HL-60 (cell line): ENCODE data around the gene STON1.

ENCODE experiments used
- DNase-seq, 2 experiments: peaks; one replicate each; pipeline ENCODE4 v3.0.0-alpha.2; 2010 to 2020; ENCODE audit warnings: low read depth in 1 of 2, low spot score in 1 of 2
- H3K27ac ChIP-seq: fragments of 250-450 bp; sonication (Bioruptor Pico); replicated peaks from 2 replicates; pipeline ENCODE4 v1.5.1; 2020; ENCODE audit warnings: mild to moderate bottlenecking, moderate library complexity
- H3K27me3 ChIP-seq: fragments of 250-450 bp; sonication (Bioruptor Pico); 2 replicates; pipeline ENCODE4 v1.5.1; 2021; ENCODE audit warnings: mild to moderate bottlenecking, moderate library complexity; ENCODE audit not compliant: insufficient read depth, poor library complexity, severe bottlenecking
- H3K4me3 ChIP-seq: replicated peaks from 2 replicates; pipeline ENCODE4 v1.5.1; 2011; ENCODE audit warnings: mild to moderate bottlenecking, control low read depth, low read length; ENCODE audit not compliant: insufficient read depth
- GABPA ChIP-seq: IDR thresholded peaks from 2 replicates; pipeline ENCODE4 v1.6.1; 2012; ENCODE audit warnings: low read depth
- POLR2AphosphoS5 ChIP-seq: IDR thresholded peaks from 2 replicates; pipeline ENCODE4 v1.6.1; 2012; ENCODE audit warnings: low read depth
- SPI1 ChIP-seq: IDR thresholded peaks from 2 replicates; pipeline ENCODE4 v1.6.1; 2012; ENCODE audit warnings: low read depth, mild to moderate bottlenecking, borderline replicate concordance
- TF ChIP-seq, protein P1 (sequence below): IDR thresholded peaks from one replicate; pipeline ENCODE4 v1.5.1; 2011; ENCODE audit warnings: low read length, control low read depth, inconsistent platforms; ENCODE audit not compliant: insufficient read depth
- TF ChIP-seq, protein P2 (sequence below): IDR thresholded peaks from 2 replicates; pipeline ENCODE4 v1.6.1; 2012; ENCODE audit warnings: low read depth; ENCODE audit not compliant: insufficient replicate concordance

The STON1 gene

DNA sequence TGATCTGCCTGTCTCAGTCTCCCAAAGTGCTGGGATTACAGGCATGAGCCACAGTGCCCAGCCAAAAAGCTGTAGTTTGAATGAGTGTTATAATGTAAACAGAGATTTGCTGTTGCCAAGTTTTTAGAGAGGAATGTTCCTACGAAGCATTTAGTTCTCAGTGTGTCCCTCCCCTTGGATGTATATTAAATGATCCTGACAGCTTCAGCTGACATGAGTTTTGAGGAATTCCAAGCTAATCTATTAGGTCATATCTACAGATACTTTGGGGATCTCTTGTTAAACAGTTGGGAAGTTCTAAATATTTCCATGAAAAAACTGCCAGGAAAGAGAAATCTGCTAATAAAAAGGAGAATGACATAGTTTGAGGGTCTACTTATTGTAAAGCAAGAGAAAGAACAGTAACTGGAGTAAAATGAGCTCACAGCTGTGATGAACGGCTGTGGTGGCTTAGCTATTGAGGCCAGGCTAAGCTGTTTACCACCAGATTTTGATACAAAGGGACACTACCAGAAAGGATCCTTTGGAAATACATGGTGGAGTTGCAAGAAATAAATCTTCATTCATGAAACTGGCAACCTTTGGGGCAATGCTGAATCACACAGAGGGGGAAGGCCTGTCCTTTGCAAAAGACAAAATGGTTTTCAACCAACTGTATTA lies 2.6 kb upstream of the STON1 start:
- H3K27ac ChIP-seq, result no peak overlapping the region
- DNase-seq, result no peak
- H3K27me3 ChIP-seq, result peaks cover 8% of the 10 kb centered on the region
- H3K4me3 ChIP-seq, result no peak overlapping the region
- TF ChIP-seq, protein P1, sequence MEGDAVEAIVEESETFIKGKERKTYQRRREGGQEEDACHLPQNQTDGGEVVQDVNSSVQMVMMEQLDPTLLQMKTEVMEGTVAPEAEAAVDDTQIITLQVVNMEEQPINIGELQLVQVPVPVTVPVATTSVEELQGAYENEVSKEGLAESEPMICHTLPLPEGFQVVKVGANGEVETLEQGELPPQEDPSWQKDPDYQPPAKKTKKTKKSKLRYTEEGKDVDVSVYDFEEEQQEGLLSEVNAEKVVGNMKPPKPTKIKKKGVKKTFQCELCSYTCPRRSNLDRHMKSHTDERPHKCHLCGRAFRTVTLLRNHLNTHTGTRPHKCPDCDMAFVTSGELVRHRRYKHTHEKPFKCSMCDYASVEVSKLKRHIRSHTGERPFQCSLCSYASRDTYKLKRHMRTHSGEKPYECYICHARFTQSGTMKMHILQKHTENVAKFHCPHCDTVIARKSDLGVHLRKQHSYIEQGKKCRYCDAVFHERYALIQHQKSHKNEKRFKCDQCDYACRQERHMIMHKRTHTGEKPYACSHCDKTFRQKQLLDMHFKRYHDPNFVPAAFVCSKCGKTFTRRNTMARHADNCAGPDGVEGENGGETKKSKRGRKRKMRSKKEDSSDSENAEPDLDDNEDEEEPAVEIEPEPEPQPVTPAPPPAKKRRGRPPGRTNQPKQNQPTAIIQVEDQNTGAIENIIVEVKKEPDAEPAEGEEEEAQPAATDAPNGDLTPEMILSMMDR, result no peak
- TF ChIP-seq, protein P2, sequence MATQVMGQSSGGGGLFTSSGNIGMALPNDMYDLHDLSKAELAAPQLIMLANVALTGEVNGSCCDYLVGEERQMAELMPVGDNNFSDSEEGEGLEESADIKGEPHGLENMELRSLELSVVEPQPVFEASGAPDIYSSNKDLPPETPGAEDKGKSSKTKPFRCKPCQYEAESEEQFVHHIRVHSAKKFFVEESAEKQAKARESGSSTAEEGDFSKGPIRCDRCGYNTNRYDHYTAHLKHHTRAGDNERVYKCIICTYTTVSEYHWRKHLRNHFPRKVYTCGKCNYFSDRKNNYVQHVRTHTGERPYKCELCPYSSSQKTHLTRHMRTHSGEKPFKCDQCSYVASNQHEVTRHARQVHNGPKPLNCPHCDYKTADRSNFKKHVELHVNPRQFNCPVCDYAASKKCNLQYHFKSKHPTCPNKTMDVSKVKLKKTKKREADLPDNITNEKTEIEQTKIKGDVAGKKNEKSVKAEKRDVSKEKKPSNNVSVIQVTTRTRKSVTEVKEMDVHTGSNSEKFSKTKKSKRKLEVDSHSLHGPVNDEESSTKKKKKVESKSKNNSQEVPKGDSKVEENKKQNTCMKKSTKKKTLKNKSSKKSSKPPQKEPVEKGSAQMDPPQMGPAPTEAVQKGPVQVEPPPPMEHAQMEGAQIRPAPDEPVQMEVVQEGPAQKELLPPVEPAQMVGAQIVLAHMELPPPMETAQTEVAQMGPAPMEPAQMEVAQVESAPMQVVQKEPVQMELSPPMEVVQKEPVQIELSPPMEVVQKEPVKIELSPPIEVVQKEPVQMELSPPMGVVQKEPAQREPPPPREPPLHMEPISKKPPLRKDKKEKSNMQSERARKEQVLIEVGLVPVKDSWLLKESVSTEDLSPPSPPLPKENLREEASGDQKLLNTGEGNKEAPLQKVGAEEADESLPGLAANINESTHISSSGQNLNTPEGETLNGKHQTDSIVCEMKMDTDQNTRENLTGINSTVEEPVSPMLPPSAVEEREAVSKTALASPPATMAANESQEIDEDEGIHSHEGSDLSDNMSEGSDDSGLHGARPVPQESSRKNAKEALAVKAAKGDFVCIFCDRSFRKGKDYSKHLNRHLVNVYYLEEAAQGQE, result no peak
- no peak for TF ChIP-seq POLR2AphosphoS5
- TF ChIP-seq SPI1, result no peak
- TF ChIP-seq GABPA, result no peak

DNA sequence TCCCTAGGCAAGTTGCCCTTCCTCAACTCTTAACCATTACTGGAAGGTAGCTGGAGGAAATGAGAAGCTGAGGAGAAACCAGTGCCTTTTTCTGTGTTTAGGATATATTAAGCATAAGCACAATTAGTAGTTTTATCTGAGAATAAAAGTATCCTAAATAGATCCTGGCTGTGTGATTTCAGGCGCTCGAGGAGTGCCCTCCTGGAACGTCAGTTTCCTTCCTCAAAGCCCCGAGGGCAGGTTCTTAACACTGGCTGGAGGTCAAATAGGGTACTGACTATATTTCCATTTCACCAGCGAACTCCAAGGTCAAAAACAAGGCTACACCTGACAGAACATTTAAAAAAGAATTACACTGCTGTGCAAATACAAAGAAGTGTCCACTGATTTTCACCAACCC lies 1.5 kb upstream of the STON1 start:
- DNase-seq, result no peak
- Histone ChIP-seq H3K27ac (no peak overlapping the region), H3K4me3 (no peak overlapping the region), H3K27me3 (peaks cover 8% of the 10 kb centered on the region)
- TF ChIP-seq SPI1 (no peak), GABPA (no peak), POLR2AphosphoS5 (no peak)
- TF ChIP-seq, protein P2, result no peak
- TF ChIP-seq, protein P1, result no peak

DNA sequence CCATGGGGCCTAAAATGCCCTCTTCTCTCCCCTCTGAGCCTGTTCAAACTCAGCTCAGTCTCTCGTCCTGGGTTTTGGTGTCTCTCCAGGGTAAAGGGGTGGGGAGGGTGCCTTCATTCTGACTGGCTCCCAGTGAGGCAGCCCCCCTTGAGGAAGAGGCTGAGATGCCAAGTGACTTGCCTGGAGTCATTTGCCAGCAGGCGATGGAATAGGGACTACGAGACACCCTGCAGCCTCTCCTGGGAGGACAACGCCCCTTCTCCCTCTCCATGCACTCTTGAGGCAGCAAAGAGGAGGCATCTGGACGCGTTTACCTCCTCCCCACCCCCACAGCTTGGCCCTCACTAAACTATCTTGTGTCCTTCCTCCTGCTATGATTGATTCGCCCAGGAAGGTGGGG lies 760 bp upstream of the STON1 start:
- DNase-seq, result no peak
- Histone ChIP-seq H3K27ac (no peak overlapping the region), H3K4me3 (no peak overlapping the region), H3K27me3 (peaks cover 8% of the 10 kb centered on the region)
- TF ChIP-seq SPI1 (no peak), POLR2AphosphoS5 (no peak), GABPA (no peak)
- TF ChIP-seq, protein P1, result no peak
- TF ChIP-seq, protein P2, result no peak
